Neural cell (in vitro differentiated cells): Measurements from ENCODE around the gene KRTAP4-5. TPM values are rescaled to one million over a fixed set of nuclear protein-coding genes. Genes with fewer than 3 reads are reported as not detected.
"Not testable (repeated sequence)": the region's sequence is repeated elsewhere in the genome, so short reads cannot be mapped to it uniquely, and the experiment has no call there.

Experiments used
- H2AFZ ChIP-seq: fragments of 200-600, 300-800 bp; sonication (generic), shearing (Covaris generic); 2 replicates; pipeline ENCODE4 v1.6.0; 2014; ENCODE audit warnings: low read depth, mild to moderate bottlenecking, antibody characterized with exemption, low read length, moderate library complexity
- H3F3A ChIP-seq: fragments of 200-600 bp; shearing (Covaris generic); 2 replicates; pipeline ENCODE4 v1.6.1; 2016; ENCODE audit warnings: mild to moderate bottlenecking, moderate library complexity, mixed read lengths, antibody characterized with exemption, low read length; ENCODE audit not compliant: insufficient read depth, poor library complexity, severe bottlenecking
- H3K27ac ChIP-seq: fragments of 200-600, 300-800 bp; sonication (generic), shearing (Covaris generic); 2 replicates; pipeline ENCODE4 v1.5.1; 2014; ENCODE audit warnings: mild to moderate bottlenecking, low read length, moderate library complexity
- H3K27me3 ChIP-seq: fragments of 300-800, 200-600 bp; sonication (generic), shearing (Covaris generic); 2 replicates; pipeline ENCODE4 v1.6.0; 2014; ENCODE audit warnings: mild to moderate bottlenecking, low read depth, low read length, moderate library complexity; ENCODE audit not compliant: insufficient read depth
- H3K36me3 ChIP-seq: fragments of 300-800, 200-600 bp; sonication (generic), shearing (Covaris generic); 2 replicates; pipeline ENCODE4 v1.5.1; 2014; ENCODE audit warnings: mild to moderate bottlenecking, antibody characterized with exemption, low read length, moderate library complexity; ENCODE audit not compliant: insufficient read depth
- H3K4me2 ChIP-seq: fragments of 300-800, 200-600 bp; sonication (generic), shearing (Covaris generic); 2 replicates; pipeline ENCODE4 v1.6.0; 2014; ENCODE audit warnings: mild to moderate bottlenecking, low read length
- H3K4me3 ChIP-seq: fragments of 300-800, 200-600 bp; sonication (generic), shearing (Covaris generic); 2 replicates; pipeline ENCODE4 v1.5.1; 2014; ENCODE audit warnings: mild to moderate bottlenecking, low read length, moderate library complexity
- H3K79me2 ChIP-seq: fragments of 200-600 bp; shearing (Covaris generic); replicated peaks from 2 replicates; pipeline ENCODE4 v1.6.0; 2014; ENCODE audit warnings: mild to moderate bottlenecking, low read length, moderate library complexity; ENCODE audit not compliant: insufficient read depth
- H3K9ac ChIP-seq: fragments of 300-800, 200-600 bp; sonication (generic), shearing (Covaris generic); 2 replicates; pipeline ENCODE4 v1.6.1; 2016; ENCODE audit warnings: mild to moderate bottlenecking, low read length, mixed read lengths
- H3K9me2 ChIP-seq: fragments of 200-600 bp; shearing (Covaris generic); 2 replicates; pipeline ENCODE4 v1.6.1; 2016; ENCODE audit warnings: mild to moderate bottlenecking, low read length, mixed read lengths; ENCODE audit not compliant: insufficient read depth
- H3K9me3 ChIP-seq: fragments of 200-600, 300-800 bp; sonication (generic), shearing (Covaris generic); 2 replicates; pipeline ENCODE4 v1.6.1; 2016; ENCODE audit warnings: mild to moderate bottlenecking, mixed run types, low read length, moderate library complexity, mixed read lengths
- H4K20me1 ChIP-seq: fragments of 200-600 bp; shearing (Covaris generic); 2 replicates; pipeline ENCODE4 v1.6.1; 2016; ENCODE audit warnings: mild to moderate bottlenecking, mixed run types; ENCODE audit not compliant: insufficient read depth
- EP300 ChIP-seq: fragments of 450-650 bp; conservative IDR thresholded peaks from 2 replicates; pipeline ENCODE4 v1.6.1; 2014; ENCODE audit warnings: antibody characterized with exemption, mild to moderate bottlenecking, moderate library complexity; ENCODE audit not compliant: poor library complexity, severe bottlenecking
- EZH2 ChIP-seq: fragments of 200-600, 300-800 bp; shearing (Covaris generic), sonication (generic); IDR thresholded peaks from 2 replicates; pipeline ENCODE4 v1.6.1; 2014; ENCODE audit warnings: antibody characterized with exemption, low read length, borderline replicate concordance, mild to moderate bottlenecking; ENCODE audit not compliant: insufficient read depth, poor library complexity, severe bottlenecking
- MXI1 ChIP-seq: fragments of 450-650 bp; conservative IDR thresholded peaks from 2 replicates; pipeline ENCODE4 v1.6.1; 2014; ENCODE audit warnings: antibody characterized with exemption, mild to moderate bottlenecking; ENCODE audit not compliant: poor library complexity, severe bottlenecking
- POLR2AphosphoS5 ChIP-seq: IDR thresholded peaks from 2 replicates; pipeline ENCODE4 v1.6.1; 2012
- RAD21 ChIP-seq: fragments of 450-650 bp; conservative IDR thresholded peaks from 2 replicates; pipeline ENCODE4 v1.6.1; 2014; ENCODE audit warnings: antibody characterized with exemption, mild to moderate bottlenecking, moderate library complexity
- SMC3 ChIP-seq: fragments of 450-650 bp; conservative IDR thresholded peaks from 2 replicates; pipeline ENCODE4 v1.6.1; 2014; ENCODE audit warnings: antibody characterized with exemption, mild to moderate bottlenecking, moderate library complexity; ENCODE audit not compliant: poor library complexity
- TAF1 ChIP-seq: IDR thresholded peaks from 2 replicates; pipeline ENCODE4 v1.6.1; 2012; ENCODE audit warnings: low read depth
- polyA plus RNA-seq: library from polyadenylated mRNA; depleted of rRNA; stranded (reverse); fragments of >200 nt; gene quantifications from 2 replicates; pipeline ENCODE4 v1.2.3, GENCODE V29; 2014
- TF ChIP-seq, protein P1 (sequence below): fragments of 450-650 bp; IDR thresholded peaks from 2 replicates; pipeline ENCODE4 v1.5.1; 2014; ENCODE audit warnings: antibody characterized with exemption, mild to moderate bottlenecking, moderate library complexity; ENCODE audit not compliant: poor library complexity, severe bottlenecking
- TF ChIP-seq, protein P2 (sequence below): IDR thresholded peaks from 2 replicates; pipeline ENCODE4 v1.6.1; 2012; ENCODE audit warnings: borderline replicate concordance

Gene KRTAP4-5
- polyA plus RNA-seq, 1 donor from 2014 or later, result not detected

DNA sequence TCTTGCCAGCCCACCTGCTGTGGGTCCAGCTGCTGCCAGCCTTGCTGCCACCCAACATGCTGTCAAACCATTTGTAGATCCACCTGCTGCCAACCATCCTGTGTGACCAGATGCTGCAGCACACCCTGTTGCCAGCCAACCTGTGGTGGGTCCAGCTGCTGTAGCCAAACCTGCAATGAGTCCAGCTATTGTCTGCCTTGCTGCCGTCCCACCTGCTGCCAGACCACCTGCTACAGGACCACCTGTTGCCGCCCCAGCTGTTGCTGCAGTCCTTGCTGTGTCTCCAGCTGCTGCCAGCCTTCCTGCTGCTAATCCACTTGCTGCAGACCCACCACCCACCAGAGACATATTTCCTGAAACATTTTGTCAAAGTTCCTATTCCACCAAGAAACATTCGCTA lies 40.7 kb upstream of the KRTAP4-5 start:
- Histone ChIP-seq H3K9ac (no peak overlapping the region), H2AFZ (no peak overlapping the region), H3K36me3 (no peaks in the 10 kb centered on the region), H3F3A (no peaks in the 10 kb centered on the region), H3K27ac (no peak overlapping the region), H3K9me3 (no peaks in the 10 kb centered on the region), H3K4me2 (no peak overlapping the region), H3K4me3 (no peak overlapping the region), H3K9me2 (no peaks in the 10 kb centered on the region), H3K27me3 (no peaks in the 10 kb centered on the region), H4K20me1 (no peaks in the 10 kb centered on the region), H3K79me2 (no peaks in the 10 kb centered on the region)
- TF ChIP-seq EP300, result no peak

DNA sequence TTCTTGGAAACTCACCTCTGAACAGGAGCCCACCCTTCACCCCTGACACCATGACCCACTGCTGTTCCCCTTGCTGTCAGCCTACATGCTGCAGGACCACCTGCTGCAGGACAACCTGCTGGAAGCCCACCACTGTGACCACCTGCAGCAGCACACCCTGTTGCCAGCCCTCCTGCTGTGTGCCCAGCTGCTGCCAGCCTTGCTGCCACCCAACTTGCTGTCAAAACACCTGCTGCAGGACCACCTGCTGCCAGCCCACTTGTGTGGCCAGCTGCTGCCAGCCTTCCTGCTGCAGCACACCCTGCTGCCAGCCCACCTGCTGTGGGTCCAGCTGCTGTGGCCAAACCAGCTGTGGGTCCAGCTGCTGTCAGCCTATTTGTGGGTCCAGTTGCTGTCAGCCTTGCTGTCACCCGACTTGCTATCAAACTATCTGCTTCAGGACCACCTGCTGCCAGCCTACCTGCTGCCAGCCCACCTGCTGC lies 40.3 kb upstream of the KRTAP4-5 start, which contains the start of gene KRTAP9-1:
Gene KRTAP9-1, plus strand, starts transcription at position 51 of the 482 bp plus-strand sequence. Its CDS starts 0 bp downstream, at position 51.
- H3K9me2 ChIP-seq, H3K9ac ChIP-seq, H3K4me3 ChIP-seq, H3K79me2 ChIP-seq, H2AFZ ChIP-seq, H4K20me1 ChIP-seq, H3K4me2 ChIP-seq, H3K27ac ChIP-seq, H3F3A ChIP-seq, H3K9me3 ChIP-seq, H3K36me3 ChIP-seq, H3K27me3 ChIP-seq: not testable (repeated sequence)

DNA sequence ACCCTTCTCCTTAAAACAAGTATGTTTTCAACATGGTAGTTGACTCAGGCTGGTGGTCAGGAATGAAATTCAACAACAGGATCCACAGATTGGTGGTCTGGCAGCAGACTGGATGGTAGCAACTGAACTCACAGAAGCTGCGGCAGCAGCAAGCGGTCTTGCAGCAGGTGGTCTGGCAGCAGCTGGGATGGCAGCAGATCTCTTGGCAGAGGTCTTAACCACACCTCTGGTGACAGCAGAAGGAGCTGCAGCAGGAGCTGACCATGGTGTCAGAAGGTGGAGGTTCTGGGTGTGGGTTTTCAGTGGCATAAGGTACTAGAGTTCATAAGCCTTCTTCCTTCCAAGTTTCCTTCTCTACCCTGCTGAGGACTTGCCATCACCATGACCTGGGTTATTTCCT lies 37.2 kb upstream of the KRTAP4-5 start:
- TF ChIP-seq RAD21, result no peak
- TF ChIP-seq, protein P1, sequence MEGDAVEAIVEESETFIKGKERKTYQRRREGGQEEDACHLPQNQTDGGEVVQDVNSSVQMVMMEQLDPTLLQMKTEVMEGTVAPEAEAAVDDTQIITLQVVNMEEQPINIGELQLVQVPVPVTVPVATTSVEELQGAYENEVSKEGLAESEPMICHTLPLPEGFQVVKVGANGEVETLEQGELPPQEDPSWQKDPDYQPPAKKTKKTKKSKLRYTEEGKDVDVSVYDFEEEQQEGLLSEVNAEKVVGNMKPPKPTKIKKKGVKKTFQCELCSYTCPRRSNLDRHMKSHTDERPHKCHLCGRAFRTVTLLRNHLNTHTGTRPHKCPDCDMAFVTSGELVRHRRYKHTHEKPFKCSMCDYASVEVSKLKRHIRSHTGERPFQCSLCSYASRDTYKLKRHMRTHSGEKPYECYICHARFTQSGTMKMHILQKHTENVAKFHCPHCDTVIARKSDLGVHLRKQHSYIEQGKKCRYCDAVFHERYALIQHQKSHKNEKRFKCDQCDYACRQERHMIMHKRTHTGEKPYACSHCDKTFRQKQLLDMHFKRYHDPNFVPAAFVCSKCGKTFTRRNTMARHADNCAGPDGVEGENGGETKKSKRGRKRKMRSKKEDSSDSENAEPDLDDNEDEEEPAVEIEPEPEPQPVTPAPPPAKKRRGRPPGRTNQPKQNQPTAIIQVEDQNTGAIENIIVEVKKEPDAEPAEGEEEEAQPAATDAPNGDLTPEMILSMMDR, result no peak
- TF ChIP-seq EP300, result no peak
- TF ChIP-seq MXI1, result no peak
- TF ChIP-seq, protein P2, sequence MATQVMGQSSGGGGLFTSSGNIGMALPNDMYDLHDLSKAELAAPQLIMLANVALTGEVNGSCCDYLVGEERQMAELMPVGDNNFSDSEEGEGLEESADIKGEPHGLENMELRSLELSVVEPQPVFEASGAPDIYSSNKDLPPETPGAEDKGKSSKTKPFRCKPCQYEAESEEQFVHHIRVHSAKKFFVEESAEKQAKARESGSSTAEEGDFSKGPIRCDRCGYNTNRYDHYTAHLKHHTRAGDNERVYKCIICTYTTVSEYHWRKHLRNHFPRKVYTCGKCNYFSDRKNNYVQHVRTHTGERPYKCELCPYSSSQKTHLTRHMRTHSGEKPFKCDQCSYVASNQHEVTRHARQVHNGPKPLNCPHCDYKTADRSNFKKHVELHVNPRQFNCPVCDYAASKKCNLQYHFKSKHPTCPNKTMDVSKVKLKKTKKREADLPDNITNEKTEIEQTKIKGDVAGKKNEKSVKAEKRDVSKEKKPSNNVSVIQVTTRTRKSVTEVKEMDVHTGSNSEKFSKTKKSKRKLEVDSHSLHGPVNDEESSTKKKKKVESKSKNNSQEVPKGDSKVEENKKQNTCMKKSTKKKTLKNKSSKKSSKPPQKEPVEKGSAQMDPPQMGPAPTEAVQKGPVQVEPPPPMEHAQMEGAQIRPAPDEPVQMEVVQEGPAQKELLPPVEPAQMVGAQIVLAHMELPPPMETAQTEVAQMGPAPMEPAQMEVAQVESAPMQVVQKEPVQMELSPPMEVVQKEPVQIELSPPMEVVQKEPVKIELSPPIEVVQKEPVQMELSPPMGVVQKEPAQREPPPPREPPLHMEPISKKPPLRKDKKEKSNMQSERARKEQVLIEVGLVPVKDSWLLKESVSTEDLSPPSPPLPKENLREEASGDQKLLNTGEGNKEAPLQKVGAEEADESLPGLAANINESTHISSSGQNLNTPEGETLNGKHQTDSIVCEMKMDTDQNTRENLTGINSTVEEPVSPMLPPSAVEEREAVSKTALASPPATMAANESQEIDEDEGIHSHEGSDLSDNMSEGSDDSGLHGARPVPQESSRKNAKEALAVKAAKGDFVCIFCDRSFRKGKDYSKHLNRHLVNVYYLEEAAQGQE, result no peak
- no peak for TF ChIP-seq POLR2AphosphoS5
- no peak for TF ChIP-seq EZH2
- TF ChIP-seq SMC3, result no peak
- no peak for TF ChIP-seq TAF1
- Histone ChIP-seq H2AFZ (no peak overlapping the region), H3K9me3 (no peaks in the 10 kb centered on the region), H3F3A (no peaks in the 10 kb centered on the region), H4K20me1 (no peaks in the 10 kb centered on the region), H3K9me2 (no peaks in the 10 kb centered on the region), H3K4me2 (no peak overlapping the region), H3K36me3 (no peaks in the 10 kb centered on the region), H3K79me2 (no peaks in the 10 kb centered on the region), H3K27me3 (no peaks in the 10 kb centered on the region), H3K27ac (no peak overlapping the region), H3K4me3 (no peak overlapping the region), H3K9ac (no peak overlapping the region)
